CD14-positive monocyte (primary cell): Measurements from ENCODE around the gene ATP2A1. TPM values are rescaled to one million over a fixed set of nuclear protein-coding genes. Genes with fewer than 3 reads are reported as not detected.

Source experiments
- DNase-seq, 3 donors: peaks; one replicate each; pipeline ENCODE4 v3.0.0-alpha.2; 2011 to 2022
- H2AFZ ChIP-seq: 2 replicates; pipeline ENCODE4 v1.6.0; 2012; ENCODE audit warnings: mild to moderate bottlenecking, low read depth, low read length, inconsistent platforms; ENCODE audit not compliant: insufficient read depth, poor library complexity, severe bottlenecking
- H3K27ac ChIP-seq, 2 donors: 1 replicate in 1 of 2; 2 replicates in 1 of 2; pipeline ENCODE4 v1.5.1; 2012 to 2013; ENCODE audit warnings: low read length in 2 of 2, control low read depth in 1 of 2, inconsistent platforms in 1 of 2, low read depth in 1 of 2, mild to moderate bottlenecking in 1 of 2
- H3K27me3 ChIP-seq, 2 donors: one replicate each; pipeline versions ENCODE4 v1.6.0 to v1.6.1; 2011 to 2013; ENCODE audit warnings: low read length in 2 of 2; ENCODE audit not compliant: control insufficient read depth in 2 of 2, insufficient read depth in 2 of 2
- H3K36me3 ChIP-seq, 2 donors: replicated peaks in 1 of 2; 1 replicate in 1 of 2; 2 replicates in 1 of 2; pipeline versions ENCODE4 v1.5.1 to v1.6.1; 2012 to 2013; ENCODE audit warnings: low read length in 2 of 2, control low read depth in 1 of 2, inconsistent platforms in 1 of 2, mild to moderate bottlenecking in 1 of 2; ENCODE audit not compliant: insufficient read depth in 2 of 2, control insufficient read depth in 1 of 2
- H3K4me1 ChIP-seq, 2 donors: 1 replicate in 1 of 2; 2 replicates in 1 of 2; pipeline versions ENCODE4 v1.5.1 to v1.6.1; 2012 to 2013; ENCODE audit warnings: low read length in 2 of 2, control low read depth in 1 of 2, inconsistent platforms in 1 of 2, mild to moderate bottlenecking in 1 of 2, moderate library complexity in 1 of 2; ENCODE audit not compliant: insufficient read depth in 2 of 2, control insufficient read depth in 1 of 2
- H3K4me2 ChIP-seq: replicated peaks from 2 replicates; pipeline ENCODE3; 2012; ENCODE audit warnings: low read length, moderate library complexity, mild to moderate bottlenecking; ENCODE audit not compliant: poor library complexity, severe bottlenecking; ENCODE audit errors: extremely low read depth
- H3K4me3 ChIP-seq, 3 experiments: fragments of 200-600 bp in 1 of 3; sonication (generic) in 1 of 3; replicated peaks in 1 of 3; 1 replicate in 2 of 3; 2 replicates in 1 of 3; pipeline ENCODE4 v1.5.1; 2011 to 2013; ENCODE audit warnings: low read length in 3 of 3, mild to moderate bottlenecking in 3 of 3, control low read depth in 2 of 3, low read depth in 2 of 3, inconsistent platforms in 1 of 3, moderate library complexity in 1 of 3
- H3K79me2 ChIP-seq: 2 replicates; pipeline ENCODE4 v1.6.0; 2012; ENCODE audit warnings: mild to moderate bottlenecking, control low read depth, inconsistent platforms, low read length, moderate library complexity; ENCODE audit not compliant: insufficient read depth
- H3K9ac ChIP-seq: 2 replicates; pipeline ENCODE4 v1.6.0; 2017; ENCODE audit warnings: low read length, mild to moderate bottlenecking; ENCODE audit not compliant: insufficient read depth, poor library complexity, severe bottlenecking
- H3K9me3 ChIP-seq, 2 donors: replicated peaks in 1 of 2; 1 replicate in 1 of 2; 2 replicates in 1 of 2; pipeline versions ENCODE4 v1.5.1 to v1.6.1; 2012 to 2013; ENCODE audit warnings: low read length in 2 of 2, control low read depth in 1 of 2; ENCODE audit not compliant: control insufficient read depth in 1 of 2, insufficient read depth in 1 of 2
- H4K20me1 ChIP-seq: 2 replicates; pipeline ENCODE4 v1.6.0; 2012; ENCODE audit warnings: mild to moderate bottlenecking, low read length, control low read depth, moderate library complexity; ENCODE audit not compliant: insufficient read depth
- H3K27ac Mint-ChIP-seq, 7 donors: one replicate each; pipeline ENCODE4 v1.8.0; 2020; ENCODE audit warnings: mild to moderate bottlenecking in 7 of 7, mixed read lengths in 7 of 7, moderate library complexity in 6 of 7, inconsistent platforms in 2 of 7
- H3K27me3 Mint-ChIP-seq, 3 donors: one replicate each; pipeline ENCODE4 v1.8.0; 2021 to 2022; ENCODE audit warnings: low read depth in 3 of 3, mild to moderate bottlenecking in 3 of 3, mixed read lengths in 3 of 3, moderate library complexity in 3 of 3, inconsistent platforms in 1 of 3
- H3K36me3 Mint-ChIP-seq, 2 donors: one replicate each; pipeline ENCODE4 v1.8.0; 2020; ENCODE audit warnings: mixed read lengths in 2 of 2, inconsistent platforms in 1 of 2, mild to moderate bottlenecking in 1 of 2
- H3K4me1 Mint-ChIP-seq: one replicate; pipeline ENCODE4 v1.8.0; 2020; ENCODE audit warnings: mild to moderate bottlenecking, mixed read lengths
- H3K4me3 Mint-ChIP-seq, 2 donors: one replicate each; pipeline ENCODE4 v1.8.0; 2020; ENCODE audit warnings: mild to moderate bottlenecking in 2 of 2, mixed read lengths in 2 of 2, moderate library complexity in 1 of 2
- H3K9me3 Mint-ChIP-seq, 7 donors: one replicate each; pipeline ENCODE4 v1.8.0; 2020 to 2022; ENCODE audit warnings: mixed read lengths in 7 of 7, mild to moderate bottlenecking in 6 of 7, moderate library complexity in 6 of 7, inconsistent platforms in 2 of 7
- CTCF ChIP-seq: fragments of 200-600 bp; IDR thresholded peaks from one replicate; pipeline ENCODE4 v1.8.0; 2022; ENCODE audit warnings: antibody characterized with exemption, mild to moderate bottlenecking
- WGBS: methylation state at CpG from one replicate; pipeline ENCODE4 v1.1.5; 2013; ENCODE audit warnings: missing lambda C conversion rate; ENCODE audit not compliant: insufficient coverage; 5-methylcytosine and 5-hydroxymethylcytosine counted together
- intact Hi-C, 2 donors: fragments of 100-400 bp; cut with micrococcal nuclease; formaldehyde crosslinking; loops; one replicate each; pipeline versions ENCODE4 v1.15.0 to v1.15.1; 2023
- polyA plus RNA-seq, 3 donors: library from polyadenylated mRNA; depleted of rRNA in 1 of 3; unstranded in 2 of 3; stranded (reverse) in 1 of 3; fragments of 300-500 nt in 2 of 3; fragments of >200 nt in 1 of 3; fragmentation: Illumina TruSeq in 2 of 3; gene quantifications; 1 replicate in 2 of 3; 2 replicates in 1 of 3; pipeline ENCODE4 v1.2.3, GENCODE V29; 2012 to 2021

The ATP2A1 gene
- polyA plus RNA-seq, 3 donors: 0.57 TPM; not detected in 2

DNA sequence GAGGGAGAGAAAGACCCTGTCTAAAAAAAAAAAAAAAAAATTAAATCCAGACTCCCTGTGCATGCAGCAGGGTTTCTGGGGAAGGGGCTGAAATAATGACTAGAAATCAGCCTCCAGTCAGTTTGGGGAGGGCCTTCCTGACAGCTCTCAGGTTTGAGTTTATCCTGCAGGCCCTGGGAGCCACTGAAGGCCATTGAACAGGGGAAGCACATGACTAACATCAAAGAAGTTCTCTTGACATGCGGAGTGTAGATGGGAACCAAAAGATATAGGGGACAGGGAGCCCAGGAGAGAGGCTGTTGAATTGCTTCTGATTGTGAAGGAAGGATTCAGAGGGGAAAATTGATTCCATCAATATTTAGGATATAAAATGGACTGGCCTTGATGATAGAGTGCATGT is 49.5 kb downstream of the ATP2A1 start:
- no peak overlapping the region for H3K4me3 ChIP-seq
- Mint-ChIP-seq H3K27ac (peak overlapping the region in 3 of 7 donors; percentile 3 to 43 (median 33)), H3K4me1 (peaks cover 25% of the 10 kb centered on the region), H3K4me3 (no peak overlapping the region), H3K36me3 (no peaks in the 10 kb centered on the region), H3K27me3 (peaks cover 0 to 8% (median 0%) of the 10 kb centered on the region in 3 donors), H3K9me3 (no peaks in the 10 kb centered on the region)
- no peaks in the 10 kb centered on the region for H3K27me3 ChIP-seq
- intact Hi-C loops: loop anchor here in 1 of 2 donors (10.0 kb wide), 2 partner anchors 83 to 373 kb away; partner anchors contain the start of genes SGF29 and TUFM
- peaks cover 8% of the 10 kb centered on the region for H3K79me2 ChIP-seq
- no peaks in the 10 kb centered on the region for H3K9me3 ChIP-seq
- no peak overlapping the region for H3K9ac ChIP-seq
- H2AFZ ChIP-seq: no peak overlapping the region
- no peaks in the 10 kb centered on the region for H3K36me3 ChIP-seq
- no peak for DNase-seq
- H4K20me1 ChIP-seq: peaks cover 10% of the 10 kb centered on the region
- no peak for TF ChIP-seq CTCF
- H3K4me1 ChIP-seq: peaks cover 20 to 25% of the 10 kb centered on the region in 2 donors
- WGBS: no CpG with 5 or more reads among the region's 1 CpG
- H3K4me2 ChIP-seq: no peak overlapping the region
- H3K27ac ChIP-seq: no peak overlapping the region

DNA sequence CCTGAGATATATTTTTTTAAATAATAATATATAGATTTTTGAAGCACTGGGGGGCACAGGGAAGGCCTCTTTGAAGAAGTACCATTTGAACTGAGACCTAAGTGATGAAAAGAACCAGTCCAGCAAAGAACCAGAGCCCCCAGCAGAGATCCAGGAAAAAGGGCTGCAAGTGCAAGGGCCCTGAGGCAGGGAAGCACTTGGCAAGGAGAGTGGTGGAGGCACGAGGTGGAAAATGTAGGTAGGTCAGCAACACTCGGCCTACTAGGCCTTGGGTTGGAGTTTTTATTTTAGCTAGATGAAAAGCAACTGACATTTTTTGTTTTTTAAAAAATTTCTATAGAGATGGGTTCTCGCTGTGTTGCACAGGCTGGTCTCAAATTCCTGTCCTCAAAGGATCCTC is 51.9 kb downstream of the ATP2A1 start:
- Histone ChIP-seq H3K9me3 (no peaks in the 10 kb centered on the region), H3K27ac (no peak overlapping the region), H3K27me3 (no peaks in the 10 kb centered on the region), H3K36me3 (no peaks in the 10 kb centered on the region), H4K20me1 (no peaks in the 10 kb centered on the region), H3K4me1 (peaks cover 12 to 14% of the 10 kb centered on the region in 2 donors), H3K4me3 (no peak overlapping the region), H3K79me2 (no peaks in the 10 kb centered on the region), H2AFZ (peak overlapping the region; percentile 65), H3K4me2 (no peak overlapping the region), H3K9ac (peak overlapping the region; percentile 29)
- 100% methylated on average over 1 of the region's 3 CpGs for WGBS
- peak overlapping the region in 3 of 7 donors; percentile 11 to 79 (median 59) for H3K27ac Mint-ChIP-seq
- no peak for TF ChIP-seq CTCF
- intact Hi-C loops: no loop called here
- peaks cover 0 to 4% (median 1%) of the 10 kb centered on the region in 3 donors for H3K27me3 Mint-ChIP-seq
- H3K4me1 Mint-ChIP-seq: peaks cover 14% of the 10 kb centered on the region
- H3K36me3 Mint-ChIP-seq: no peaks in the 10 kb centered on the region
- H3K4me3 Mint-ChIP-seq: no peak overlapping the region
- H3K9me3 Mint-ChIP-seq: no peaks in the 10 kb centered on the region
- DNase-seq: no peak
